Chondrocyte (in vitro differentiated cells): ENCODE data around the gene CAST. TPM values are rescaled to one million over a fixed set of nuclear protein-coding genes. Genes with fewer than 3 reads are reported as not detected.
"Not testable (repeated sequence)": the region's sequence is repeated elsewhere in the genome, so short reads cannot be mapped to it uniquely, and the experiment has no call there.

Experiments
- DNase-seq: peaks from one replicate; pipeline ENCODE4 v3.0.0; 2021; ENCODE audit warnings: mixed read lengths, low spot score
- H3K27ac Mint-ChIP-seq: one replicate; pipeline ENCODE4 v1.8.0; 2021; ENCODE audit warnings: mild to moderate bottlenecking, moderate library complexity, mixed read lengths; ENCODE audit not compliant: unreplicated experiment
- H3K27me3 Mint-ChIP-seq: 2 replicates; pipeline ENCODE4 v1.8.0; 2021; ENCODE audit warnings: low read depth, mixed read lengths
- H3K36me3 Mint-ChIP-seq: 2 replicates; pipeline ENCODE4 v1.8.0; 2021; ENCODE audit warnings: low read depth, mixed read lengths
- H3K4me1 Mint-ChIP-seq: 2 replicates; pipeline ENCODE4 v1.8.0; 2021; ENCODE audit warnings: low read depth, mild to moderate bottlenecking, mixed read lengths
- H3K4me3 Mint-ChIP-seq: one replicate; pipeline ENCODE4 v1.8.0; 2021; ENCODE audit warnings: mild to moderate bottlenecking, moderate library complexity, mixed read lengths; ENCODE audit not compliant: unreplicated experiment
- H3K9me3 Mint-ChIP-seq: 2 replicates; pipeline ENCODE4 v1.8.0; 2021; ENCODE audit warnings: low read depth, mixed read lengths
- total RNA-seq: library from RNA; stranded (reverse); gene quantifications from 3 replicates; pipeline ENCODE4 v1.2.1, GENCODE V29; 2021
- TF ChIP-seq, protein P1 (sequence below): fragments of 200-600 bp; sonication (generic); IDR thresholded peaks from 2 replicates; pipeline ENCODE4 v1.5.0; 2021; ENCODE audit warnings: antibody characterized with exemption, mild to moderate bottlenecking, moderate library complexity

Gene CAST
- total RNA-seq, 1 donor from 2014 or later: 131 TPM

- Mint-ChIP-seq H3K27ac (no peak overlapping the region), H3K36me3 (peaks cover 21% of the 10 kb centered on the region), H3K4me3 (no peak overlapping the region), H3K27me3 (no peaks in the 10 kb centered on the region), H3K4me1 (peaks cover 15% of the 10 kb centered on the region), H3K9me3 (peaks cover 8% of the 10 kb centered on the region)
- TF ChIP-seq, protein P1, sequence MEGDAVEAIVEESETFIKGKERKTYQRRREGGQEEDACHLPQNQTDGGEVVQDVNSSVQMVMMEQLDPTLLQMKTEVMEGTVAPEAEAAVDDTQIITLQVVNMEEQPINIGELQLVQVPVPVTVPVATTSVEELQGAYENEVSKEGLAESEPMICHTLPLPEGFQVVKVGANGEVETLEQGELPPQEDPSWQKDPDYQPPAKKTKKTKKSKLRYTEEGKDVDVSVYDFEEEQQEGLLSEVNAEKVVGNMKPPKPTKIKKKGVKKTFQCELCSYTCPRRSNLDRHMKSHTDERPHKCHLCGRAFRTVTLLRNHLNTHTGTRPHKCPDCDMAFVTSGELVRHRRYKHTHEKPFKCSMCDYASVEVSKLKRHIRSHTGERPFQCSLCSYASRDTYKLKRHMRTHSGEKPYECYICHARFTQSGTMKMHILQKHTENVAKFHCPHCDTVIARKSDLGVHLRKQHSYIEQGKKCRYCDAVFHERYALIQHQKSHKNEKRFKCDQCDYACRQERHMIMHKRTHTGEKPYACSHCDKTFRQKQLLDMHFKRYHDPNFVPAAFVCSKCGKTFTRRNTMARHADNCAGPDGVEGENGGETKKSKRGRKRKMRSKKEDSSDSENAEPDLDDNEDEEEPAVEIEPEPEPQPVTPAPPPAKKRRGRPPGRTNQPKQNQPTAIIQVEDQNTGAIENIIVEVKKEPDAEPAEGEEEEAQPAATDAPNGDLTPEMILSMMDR: no peak
- DNase-seq: no peak
These were observed 133.4 kb downstream of the CAST start for GRCh38 chr5:96795626-96796025.

- H3K4me1 Mint-ChIP-seq: peaks cover 7% of the 10 kb centered on the region
- H3K27ac Mint-ChIP-seq: no peak overlapping the region
- H3K27me3 Mint-ChIP-seq: no peaks in the 10 kb centered on the region
- TF ChIP-seq, protein P1: no peak
- no peak overlapping the region for H3K4me3 Mint-ChIP-seq
- H3K36me3 Mint-ChIP-seq: peaks cover 21% of the 10 kb centered on the region
- peaks cover 8% of the 10 kb centered on the region for H3K9me3 Mint-ChIP-seq
- no peak for DNase-seq
These were observed 134.3 kb downstream of the CAST start for GRCh38 chr5:96796434-96796833.

DNA sequence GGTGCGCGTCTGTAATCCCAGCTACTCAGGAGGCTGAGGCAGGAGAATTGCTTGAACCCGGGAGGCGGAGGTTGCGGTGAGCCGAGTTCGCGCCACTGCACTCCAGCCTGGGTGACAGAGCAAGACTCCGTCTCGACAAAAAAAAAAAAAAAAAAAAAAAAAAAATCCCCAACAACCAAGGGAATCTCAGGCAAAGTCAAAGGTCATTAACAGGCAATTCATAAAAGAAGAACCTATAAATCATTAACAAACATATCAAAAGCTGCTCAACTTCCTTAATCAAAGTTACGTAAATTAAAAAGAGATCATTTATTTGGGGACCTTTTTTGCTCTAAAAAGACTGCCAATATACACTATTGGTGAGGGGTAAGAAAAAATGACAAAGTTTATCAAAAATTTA is 139.5 kb downstream of the CAST start:
- H3K4me3 Mint-ChIP-seq, H3K27me3 Mint-ChIP-seq, H3K9me3 Mint-ChIP-seq, H3K4me1 Mint-ChIP-seq, H3K27ac Mint-ChIP-seq, H3K36me3 Mint-ChIP-seq, DNase-seq: not testable (repeated sequence)

- DNase-seq: peak; percentile 92
- Mint-ChIP-seq H3K27me3 (no peaks in the 10 kb centered on the region), H3K27ac (peak overlapping the region; percentile 14), H3K36me3 (no peaks in the 10 kb centered on the region), H3K9me3 (no peaks in the 10 kb centered on the region), H3K4me1 (peaks cover 16% of the 10 kb centered on the region), H3K4me3 (peak overlapping the region; percentile 88)
- TF ChIP-seq, protein P1: no peak
These were observed 145.0 kb downstream of the CAST start for GRCh38 chr5:96807075-96807654.

GRCh38 chr5:96808541-96808828 is 146.3 kb downstream of the CAST start:
- H3K27ac Mint-ChIP-seq: peak overlapping the region; percentile 99

More at GRCh38 chr5:96808541-96808828, 146.3 kb downstream of the CAST start:
- Mint-ChIP-seq H3K9me3 (no peaks in the 10 kb centered on the region), H3K4me1 (peaks cover 16% of the 10 kb centered on the region), H3K27me3 (no peaks in the 10 kb centered on the region), H3K36me3 (no peaks in the 10 kb centered on the region), H3K4me3 (peak overlapping the region; percentile 88)
- DNase-seq: no peak
- TF ChIP-seq, protein P1: no peak
